C4-2B (cell line): Measurements from ENCODE around the gene SAP30BP.

Experiments used
- CTCF ChIP-seq: fragments of 450-650 bp; conservative IDR thresholded peaks from 2 replicates; pipeline ENCODE4 v1.5.1; 2017; ENCODE audit warnings: mild to moderate bottlenecking
- ZFX ChIP-seq: fragments of 450-650 bp; IDR thresholded peaks from 2 replicates; pipeline ENCODE4 v1.6.1; 2017

GRCh38 chr17:75636381-75637142, 30.6 kb upstream of the SAP30BP start:
- TF ChIP-seq CTCF (no peak), ZFX (no peak)
